ENCODE data around the gene S100A8.

Gene S100A8

GRCh38 chr1:153390938-153391710 is at the start of gene S100A8:
Gene S100A8, minus strand, starts transcription at chr1:153391073. Its CDS starts 538 bp downstream, at chr1:153390535.
- no peak for DNase-seq (ENCODE audit: extremely low read depth, insufficient read length)
- H3K36me3 ChIP-seq (ENCODE audit: control insufficient read depth, insufficient read depth, low read length) = no peaks in the 10 kb centered on the region
- no peak within 1 kb of the TSS for H3K4me3 ChIP-seq (replicated peaks; ENCODE audit: low read depth, low read length)
- peaks cover 1% of the 10 kb centered on the region; the same call in 1 of the 2 replicates for H3K27me3 ChIP-seq (replicated peaks; ENCODE audit: control insufficient read depth, insufficient read depth, low read length)
- no peak for TF ChIP-seq CTCF (IDR thresholded peaks at IDR 0.05; ENCODE audit: insufficient read depth, low read length, poor library complexity, severe bottlenecking)

GRCh38 chr1:153439273-153439672 is 48.4 kb upstream of the S100A8 start:
- TF ChIP-seq CTCF (IDR thresholded peaks at IDR 0.05; ENCODE audit: insufficient read depth, low read length, poor library complexity, severe bottlenecking) = no peak
- no peak overlapping the region for H3K4me3 ChIP-seq (replicated peaks; ENCODE audit: low read depth, low read length)

GRCh38 chr1:153438599-153438998 is 47.7 kb upstream of the S100A8 start:
- Histone ChIP-seq H3K27me3 (replicated peaks; ENCODE audit: control insufficient read depth, insufficient read depth, low read length) (peaks cover 1% of the 10 kb centered on the region), H3K36me3 (ENCODE audit: control insufficient read depth, insufficient read depth, low read length) (no peaks in the 10 kb centered on the region)
- TF ChIP-seq CTCF (IDR thresholded peaks at IDR 0.05; ENCODE audit: insufficient read depth, low read length, poor library complexity, severe bottlenecking) = no peak

More at GRCh38 chr1:153439273-153439672, 48.4 kb upstream of the S100A8 start:
- DNase-seq (ENCODE audit: extremely low read depth, insufficient read length) = no peak
- Histone ChIP-seq H3K27me3 (replicated peaks; ENCODE audit: control insufficient read depth, insufficient read depth, low read length) (peaks cover 1% of the 10 kb centered on the region), H3K36me3 (ENCODE audit: control insufficient read depth, insufficient read depth, low read length) (no peaks in the 10 kb centered on the region)

GRCh38 chr1:153437236-153437635 is 46.4 kb upstream of the S100A8 start:
- no peak for TF ChIP-seq CTCF (IDR thresholded peaks at IDR 0.05; ENCODE audit: insufficient read depth, low read length, poor library complexity, severe bottlenecking)

More at GRCh38 chr1:153438599-153438998, 47.7 kb upstream of the S100A8 start:
- no peak for DNase-seq (ENCODE audit: extremely low read depth, insufficient read length)
- no peak overlapping the region for H3K4me3 ChIP-seq (replicated peaks; ENCODE audit: low read depth, low read length)

GRCh38 chr1:153434746-153435455 is 44.0 kb upstream of the S100A8 start:
- Histone ChIP-seq H3K36me3 (ENCODE audit: control insufficient read depth, insufficient read depth, low read length) (no peaks in the 10 kb centered on the region), H3K4me3 (replicated peaks; ENCODE audit: low read depth, low read length) (no peak overlapping the region), H3K27me3 (replicated peaks; ENCODE audit: control insufficient read depth, insufficient read depth, low read length) (peaks cover 1% of the 10 kb centered on the region)
- TF ChIP-seq CTCF (IDR thresholded peaks at IDR 0.05; ENCODE audit: insufficient read depth, low read length, poor library complexity, severe bottlenecking) = no peak
- no peak for DNase-seq (ENCODE audit: extremely low read depth, insufficient read length)

More at GRCh38 chr1:153437236-153437635, 46.4 kb upstream of the S100A8 start:
- no peak for DNase-seq (ENCODE audit: extremely low read depth, insufficient read length)
- peaks cover 1% of the 10 kb centered on the region for H3K27me3 ChIP-seq (replicated peaks; ENCODE audit: control insufficient read depth, insufficient read depth, low read length)
- no peaks in the 10 kb centered on the region for H3K36me3 ChIP-seq (ENCODE audit: control insufficient read depth, insufficient read depth, low read length)
- no peak overlapping the region for H3K4me3 ChIP-seq (replicated peaks; ENCODE audit: low read depth, low read length)

All from GM06990 (cell line).